GM12892 (cell line): ENCODE data around the gene LRFN4.

Experiments
- POLR2A ChIP-seq: IDR thresholded peaks from 2 replicates; pipeline ENCODE4 v1.6.1; 2011; ENCODE audit warnings: low read depth, low read length, control low read depth
- POLR2AphosphoS5 ChIP-seq: IDR thresholded peaks from 2 replicates; pipeline ENCODE4 v1.6.1; 2011; ENCODE audit warnings: low read depth, low read length, control low read depth
- TAF1 ChIP-seq: IDR thresholded peaks from 2 replicates; pipeline ENCODE4 v1.6.1; 2011; ENCODE audit warnings: low read depth, mild to moderate bottlenecking, control low read depth, low read length, borderline replicate concordance

GRCh38 chr11:66818231-66818955 is 38.5 kb upstream of the LRFN4 start:
- TF ChIP-seq POLR2A (no peak), POLR2AphosphoS5 (no peak), TAF1 (no peak)
